Muscle layer of colon (tissue), 2 donors: ENCODE measurements around the gene FNTB.

ENCODE experiments used
- H3K27ac ChIP-seq: one replicate; pipeline ENCODE4 v1.7.0; 2013; ENCODE audit warnings: low read depth, mild to moderate bottlenecking, low read length, moderate library complexity
- H3K27me3 ChIP-seq, 2 donors: one replicate each; pipeline ENCODE4 v1.7.0; 2013; ENCODE audit warnings: low read length in 2 of 2, mild to moderate bottlenecking in 2 of 2; ENCODE audit not compliant: insufficient read depth in 2 of 2, control insufficient read depth in 1 of 2
- H3K36me3 ChIP-seq: one replicate; pipeline ENCODE4 v1.7.0; 2013; ENCODE audit warnings: mild to moderate bottlenecking, low read length; ENCODE audit not compliant: insufficient read depth
- H3K4me1 ChIP-seq: one replicate; pipeline ENCODE4 v1.7.0; 2013; ENCODE audit warnings: mild to moderate bottlenecking, low read length; ENCODE audit not compliant: insufficient read depth
- H3K4me3 ChIP-seq, 2 donors: one replicate each; pipeline ENCODE4 v1.7.0; 2013; ENCODE audit warnings: low read length in 2 of 2, low read depth in 1 of 2, mild to moderate bottlenecking in 1 of 2, moderate library complexity in 1 of 2
- H3K9ac ChIP-seq: one replicate; pipeline ENCODE4 v1.7.0; 2013; ENCODE audit warnings: low read length
- H3K9me3 ChIP-seq: one replicate; pipeline ENCODE4 v1.7.0; 2013; ENCODE audit warnings: mild to moderate bottlenecking, low read length
- donor health status: abdominal sarcoma.
- donor health status: Adenocarcinoma of cecum.

FNTB gene

DNA sequence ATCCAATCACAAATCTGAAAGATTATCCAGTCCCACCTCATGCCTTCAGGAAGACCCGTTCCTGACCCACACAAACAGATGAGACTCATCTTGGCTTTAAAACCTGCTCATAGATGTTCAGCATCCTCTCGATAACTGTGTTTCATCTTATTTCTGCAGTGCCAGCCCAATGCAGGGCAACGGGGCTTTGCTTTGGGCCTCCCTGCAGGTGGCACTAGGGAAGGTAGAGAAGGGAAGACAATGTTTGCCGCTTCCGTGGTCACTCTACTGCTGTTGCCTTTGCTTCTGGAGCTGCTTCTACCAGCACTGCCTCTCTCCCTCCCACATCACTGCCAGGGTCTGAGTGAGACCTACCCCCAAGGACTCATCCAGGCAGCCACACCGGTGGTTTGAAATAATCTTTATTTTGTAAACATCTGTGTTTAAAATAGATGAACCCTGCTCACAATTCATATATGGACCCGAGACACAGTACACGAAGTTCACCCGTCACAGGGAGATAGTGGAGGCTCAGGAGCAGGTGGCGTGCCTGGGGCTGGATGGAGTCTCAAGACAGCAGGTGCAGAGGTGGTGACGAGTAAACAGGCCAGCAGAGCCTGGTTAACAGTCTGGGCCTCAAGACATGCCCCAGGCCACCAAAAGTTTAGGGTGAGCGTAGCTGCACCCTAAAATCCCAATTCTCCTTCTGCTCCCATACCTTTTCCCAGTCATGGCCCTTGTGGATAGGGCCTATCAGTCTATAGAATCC, 41.1 kb upstream of the FNTB start:
- Histone ChIP-seq H3K27ac (no peak overlapping the region), H3K4me3 (no peak overlapping the region), H3K36me3 (peaks cover 6% of the 10 kb centered on the region)

DNA sequence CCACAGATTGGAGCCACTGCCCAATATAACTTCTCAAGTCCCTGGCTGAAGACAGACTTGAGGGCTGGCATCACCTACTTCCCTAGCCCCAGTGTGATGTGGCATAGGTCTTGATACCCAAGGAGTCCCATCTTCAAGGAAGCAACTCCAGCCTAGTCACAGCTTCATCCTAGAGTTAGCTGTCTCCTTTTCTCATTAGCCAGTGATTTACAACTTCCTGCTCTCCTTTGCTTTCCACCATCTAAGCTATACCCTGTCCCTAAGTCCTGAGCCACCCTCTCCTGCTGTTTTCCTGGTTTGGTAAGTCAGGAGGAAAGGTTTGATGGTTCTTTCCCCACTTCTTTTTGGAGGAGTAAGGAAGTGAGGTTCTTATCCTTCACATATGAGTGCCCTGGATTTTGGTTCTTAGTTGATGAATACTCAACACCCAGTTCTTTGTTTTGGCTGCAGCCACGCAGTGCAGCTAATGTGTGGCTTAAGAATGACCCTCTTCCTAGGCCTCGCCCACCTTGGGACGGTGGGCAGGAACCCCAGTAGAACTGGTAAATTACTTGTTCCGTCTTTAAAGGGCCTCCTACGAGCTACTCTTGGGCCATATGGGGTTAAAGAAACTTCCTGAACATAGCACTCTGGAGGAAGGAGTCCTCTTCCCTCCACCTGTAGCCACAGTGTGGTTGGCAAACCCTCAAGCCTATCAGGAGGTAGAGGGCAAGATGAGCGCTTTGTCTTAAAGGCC, 40.2 kb upstream of the FNTB start:
- Histone ChIP-seq H3K4me1 (no peaks in the 10 kb centered on the region), H3K4me3 (no peak overlapping the region), H3K36me3 (peaks cover 5% of the 10 kb centered on the region), H3K9ac (no peak overlapping the region), H3K9me3 (no peaks in the 10 kb centered on the region), H3K27ac (no peak overlapping the region), H3K27me3 (no peaks in the 10 kb centered on the region)

More for the DNA sequence above, 41.1 kb upstream of the FNTB start:
- no peaks in the 10 kb centered on the region for H3K27me3 ChIP-seq
- no peaks in the 10 kb centered on the region for H3K4me1 ChIP-seq
- H3K9me3 ChIP-seq, result no peaks in the 10 kb centered on the region
- no peak overlapping the region for H3K9ac ChIP-seq

DNA sequence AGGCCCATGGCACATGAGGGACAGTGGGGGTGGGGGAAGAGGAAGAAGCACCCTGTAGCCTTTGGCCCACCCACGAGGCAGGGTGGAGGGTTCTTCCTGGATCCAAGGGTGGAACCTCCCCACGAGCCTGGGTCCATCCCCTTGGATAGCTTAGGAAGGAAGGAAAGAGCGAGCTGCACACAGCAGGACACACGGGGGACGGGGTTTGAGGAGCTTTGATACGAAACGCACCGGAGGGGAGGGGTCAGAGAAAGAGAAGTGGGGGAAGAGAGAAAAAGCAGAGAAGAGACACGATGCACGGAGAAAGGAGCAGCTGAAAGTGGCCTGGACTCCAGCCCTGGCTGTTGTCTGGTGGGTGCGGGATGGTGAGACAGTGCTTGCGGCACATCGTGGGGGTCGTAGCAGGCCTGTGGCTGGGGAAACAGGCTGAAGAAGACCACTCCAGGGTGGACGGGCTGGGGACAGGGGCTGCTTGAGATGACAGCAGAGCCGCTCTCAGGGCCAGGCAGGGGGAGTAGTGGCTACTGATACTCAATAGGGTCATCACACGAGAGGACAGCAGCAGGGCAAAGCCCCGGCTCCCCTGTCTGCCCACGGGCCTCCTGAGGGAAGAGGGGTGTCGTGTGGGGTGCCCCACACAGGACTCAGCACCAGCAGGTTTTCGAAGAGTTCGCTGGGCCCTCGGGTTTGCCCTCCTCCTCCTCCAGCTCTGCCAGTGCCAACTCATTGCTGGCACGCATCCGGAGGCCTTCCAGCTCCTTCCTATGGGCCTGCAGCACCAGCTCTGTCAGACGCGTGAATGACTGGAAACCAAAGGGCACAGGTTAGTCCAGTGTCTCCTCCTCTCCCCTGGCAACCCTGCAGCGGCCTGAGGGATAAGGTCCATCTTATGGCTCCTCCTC, 38.7 kb upstream of the FNTB start:
- no peaks in the 10 kb centered on the region for H3K4me1 ChIP-seq
- H3K9ac ChIP-seq, result no peak overlapping the region
- H3K27ac ChIP-seq, result no peak overlapping the region
- peaks cover 4% of the 10 kb centered on the region for H3K36me3 ChIP-seq
- H3K4me3 ChIP-seq, result no peak overlapping the region
- no peaks in the 10 kb centered on the region for H3K9me3 ChIP-seq
- H3K27me3 ChIP-seq, result no peaks in the 10 kb centered on the region

DNA sequence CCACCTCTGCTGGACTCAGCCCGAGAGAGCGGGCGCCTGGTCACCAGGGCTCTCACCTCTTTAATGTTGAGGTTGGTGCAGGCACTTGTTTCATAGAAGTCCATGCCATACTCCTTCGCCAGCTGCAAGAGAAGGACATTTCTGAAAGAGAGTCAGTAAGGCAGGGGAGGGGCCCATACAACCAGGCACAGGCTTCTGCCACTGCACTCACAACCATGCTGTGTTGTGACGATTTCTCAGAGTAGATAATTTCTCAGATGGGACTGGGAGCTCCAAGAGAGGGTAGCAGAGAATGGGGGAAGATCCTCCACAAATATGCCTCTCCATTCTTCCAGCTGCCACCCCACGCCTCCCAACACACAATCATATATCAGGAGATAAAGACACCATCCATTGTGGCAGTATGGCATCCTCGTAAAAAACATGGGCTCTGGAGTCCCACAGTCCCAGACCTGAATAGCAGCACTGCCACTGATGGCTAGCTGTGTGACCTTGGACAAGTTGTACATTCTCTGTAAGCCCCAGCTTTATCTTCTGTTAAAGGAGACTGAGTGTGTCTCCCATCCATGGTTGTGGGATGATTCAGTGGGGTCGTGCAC, 38.0 kb upstream of the FNTB start:
- no peaks in the 10 kb centered on the region for H3K27me3 ChIP-seq
- no peak overlapping the region for H3K27ac ChIP-seq
- no peak overlapping the region for H3K4me3 ChIP-seq
- H3K9me3 ChIP-seq, result no peaks in the 10 kb centered on the region
- H3K9ac ChIP-seq, result no peak overlapping the region
- H3K4me1 ChIP-seq, result no peaks in the 10 kb centered on the region
- H3K36me3 ChIP-seq, result no peaks in the 10 kb centered on the region

DNA sequence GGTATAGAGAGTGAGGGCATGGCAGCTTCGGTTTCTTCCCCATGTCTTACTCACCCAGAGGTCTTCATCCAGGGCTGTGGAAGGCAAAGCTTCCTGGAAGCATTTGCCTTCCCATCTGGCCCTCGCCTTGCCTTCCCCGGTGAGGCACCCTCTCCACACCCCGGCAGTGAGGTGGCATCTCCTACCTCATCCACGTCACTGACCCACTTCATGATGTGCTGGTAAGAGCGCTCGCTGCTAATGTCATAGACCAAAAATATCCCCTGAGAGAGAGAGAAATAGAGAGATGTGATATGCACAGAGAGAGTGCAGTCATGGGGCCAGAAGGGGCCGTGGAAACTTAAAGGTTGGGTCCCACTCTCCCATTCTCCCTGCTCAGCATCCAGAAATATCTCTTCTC, 35.8 kb upstream of the FNTB start:
- Histone ChIP-seq H3K27me3 (no peaks in the 10 kb centered on the region), H3K9me3 (no peaks in the 10 kb centered on the region), H3K27ac (no peak overlapping the region), H3K4me1 (no peaks in the 10 kb centered on the region), H3K36me3 (no peaks in the 10 kb centered on the region), H3K9ac (no peak overlapping the region), H3K4me3 (no peak overlapping the region)

DNA sequence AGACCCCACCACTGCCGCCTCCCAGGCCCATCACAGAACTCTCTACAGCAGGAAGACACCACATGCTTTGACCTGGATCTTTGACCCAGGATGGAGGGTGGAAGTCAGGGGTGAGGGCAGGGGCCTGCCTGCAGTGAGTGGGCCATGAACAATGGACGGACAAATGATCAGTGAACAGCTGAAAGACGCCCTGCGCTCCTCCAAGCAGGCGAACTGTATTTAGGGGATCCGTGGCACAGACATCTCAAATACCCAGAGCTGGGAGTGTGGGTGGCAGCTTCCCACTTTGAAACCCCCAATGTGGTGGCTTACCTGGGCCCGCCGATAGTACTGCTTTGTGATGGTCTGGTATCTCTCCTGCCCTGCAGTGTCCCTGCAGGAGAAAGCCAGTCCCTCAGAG, 35.4 kb upstream of the FNTB start:
- Histone ChIP-seq H3K27me3 (no peaks in the 10 kb centered on the region), H3K9me3 (no peaks in the 10 kb centered on the region), H3K9ac (no peak overlapping the region), H3K36me3 (no peaks in the 10 kb centered on the region), H3K4me1 (no peaks in the 10 kb centered on the region), H3K4me3 (no peak overlapping the region), H3K27ac (no peak overlapping the region)

DNA sequence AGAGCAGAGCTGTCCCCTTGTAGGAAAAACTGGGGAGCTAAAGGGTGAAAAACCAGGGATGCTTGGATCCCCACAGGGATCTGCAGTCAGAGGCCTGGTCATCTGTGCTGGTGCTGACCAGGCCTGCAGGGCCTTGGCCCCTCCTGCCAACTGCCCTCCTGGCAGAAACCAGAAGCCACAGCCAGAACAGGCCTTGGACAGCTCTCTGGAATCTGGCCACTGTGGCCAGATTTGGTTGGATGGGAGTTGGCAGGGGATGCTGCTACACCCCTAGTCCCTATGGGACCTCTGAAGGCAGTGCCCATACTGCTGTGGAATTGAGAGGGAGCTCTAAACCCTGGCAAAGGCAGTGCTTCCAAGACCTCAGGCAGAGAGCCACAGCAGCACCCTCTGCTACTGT, 35.0 kb upstream of the FNTB start:
- Histone ChIP-seq H3K36me3 (no peaks in the 10 kb centered on the region), H3K4me3 (no peak overlapping the region), H3K9me3 (no peaks in the 10 kb centered on the region), H3K9ac (no peak overlapping the region), H3K27me3 (no peaks in the 10 kb centered on the region), H3K27ac (no peak overlapping the region), H3K4me1 (no peaks in the 10 kb centered on the region)

DNA sequence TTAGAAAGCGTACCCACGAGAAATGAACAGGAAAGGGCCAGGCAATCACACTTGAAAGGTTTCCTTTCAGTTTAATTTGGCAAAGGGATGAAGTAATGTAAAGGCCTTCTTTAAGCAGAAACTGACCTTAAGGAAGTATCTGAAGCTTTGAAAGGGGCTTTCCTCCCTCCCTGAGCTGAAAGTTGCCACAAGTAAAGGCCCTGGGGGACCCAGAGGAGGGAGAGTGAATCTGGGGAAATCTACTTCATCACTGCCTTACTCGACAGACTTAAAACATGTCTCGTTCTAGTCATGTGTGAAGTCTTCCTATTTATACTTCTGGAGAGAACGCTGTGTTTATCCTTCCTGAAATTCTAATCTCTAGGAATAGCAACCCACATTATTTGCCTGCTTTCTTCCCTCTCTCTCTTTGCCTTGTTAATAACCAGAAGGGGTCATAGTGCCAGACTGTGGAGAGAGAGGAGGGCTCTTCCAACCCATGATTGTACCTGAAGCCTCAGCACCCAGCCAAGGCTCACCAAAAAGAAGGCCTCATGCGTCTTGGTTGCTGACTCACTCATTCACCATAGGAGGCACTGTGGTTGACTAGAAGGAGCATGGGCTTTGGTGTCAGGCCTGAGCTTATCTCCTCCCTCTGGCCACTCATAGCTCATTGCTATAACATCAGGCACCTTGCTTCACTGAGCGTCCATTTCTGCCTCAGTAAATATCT, 33.9 kb upstream of the FNTB start:
- Histone ChIP-seq H3K9me3 (no peaks in the 10 kb centered on the region), H3K27ac (no peak overlapping the region), H3K9ac (no peak overlapping the region), H3K4me3 (no peak overlapping the region), H3K4me1 (no peaks in the 10 kb centered on the region), H3K27me3 (no peaks in the 10 kb centered on the region), H3K36me3 (no peaks in the 10 kb centered on the region)

DNA sequence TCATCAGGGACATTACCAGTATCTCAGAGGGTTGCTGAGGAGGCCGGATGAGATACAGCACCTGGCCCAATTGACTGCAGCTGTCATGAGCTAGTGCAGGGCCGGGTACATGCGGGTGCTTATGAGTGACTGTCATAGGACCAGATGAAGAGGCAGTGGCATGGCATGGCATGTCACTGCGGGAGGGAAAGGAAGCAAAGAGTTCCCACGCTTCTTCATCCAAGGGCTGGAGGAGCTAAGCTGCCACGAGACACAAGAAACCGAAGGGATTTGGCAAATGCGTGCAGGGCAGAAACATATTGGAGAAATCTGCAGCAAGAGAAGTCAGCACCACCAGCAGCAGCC, 33.4 kb upstream of the FNTB start:
- Histone ChIP-seq H3K4me1 (no peaks in the 10 kb centered on the region), H3K9ac (no peak overlapping the region), H3K4me3 (no peak overlapping the region), H3K27me3 (no peaks in the 10 kb centered on the region), H3K9me3 (no peaks in the 10 kb centered on the region), H3K36me3 (no peaks in the 10 kb centered on the region), H3K27ac (no peak overlapping the region)

DNA sequence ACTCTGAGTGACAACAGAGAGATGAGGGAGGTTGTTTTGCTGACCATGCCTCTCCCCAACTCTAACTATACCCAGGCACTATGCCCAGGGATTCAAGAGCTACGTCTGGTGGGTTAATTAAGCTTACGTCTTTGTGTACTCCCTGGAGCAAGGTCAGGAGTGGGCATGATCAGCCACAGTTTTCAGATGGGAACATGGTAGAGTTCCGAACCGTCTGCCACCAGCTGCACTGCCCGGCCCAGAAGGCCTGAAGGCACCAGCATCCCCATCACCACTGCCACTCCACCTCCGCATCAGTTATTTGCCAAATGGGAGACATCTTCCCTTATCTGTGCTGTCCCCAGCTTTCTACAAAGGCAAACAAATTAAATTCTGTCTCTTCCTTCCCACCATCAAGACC, 33.0 kb upstream of the FNTB start:
- H3K27ac ChIP-seq, result no peak overlapping the region
- no peaks in the 10 kb centered on the region for H3K27me3 ChIP-seq
- no peaks in the 10 kb centered on the region for H3K9me3 ChIP-seq
- H3K36me3 ChIP-seq, result no peaks in the 10 kb centered on the region
- H3K4me3 ChIP-seq, result no peak overlapping the region
- no peaks in the 10 kb centered on the region for H3K4me1 ChIP-seq
- no peak overlapping the region for H3K9ac ChIP-seq
